Lower leg skin (tissue), 3 donors: ENCODE results near the gene APOD.

Source experiments
- POLR2A ChIP-seq, 2 donors: fragments of 450-650 bp; IDR thresholded peaks; one replicate each; pipeline ENCODE4 v1.6.1; 2016 to 2017; ENCODE audit warnings: antibody characterized with exemption in 2 of 2, mild to moderate bottlenecking in 1 of 2, moderate library complexity in 1 of 2
- TF ChIP-seq, protein P1 (sequence below), 3 donors: fragments of 450-650 bp; IDR thresholded peaks; one replicate each; pipeline ENCODE4 v1.5.1; 2016; ENCODE audit warnings: antibody characterized with exemption in 3 of 3, mild to moderate bottlenecking in 3 of 3, moderate library complexity in 2 of 3

DNA sequence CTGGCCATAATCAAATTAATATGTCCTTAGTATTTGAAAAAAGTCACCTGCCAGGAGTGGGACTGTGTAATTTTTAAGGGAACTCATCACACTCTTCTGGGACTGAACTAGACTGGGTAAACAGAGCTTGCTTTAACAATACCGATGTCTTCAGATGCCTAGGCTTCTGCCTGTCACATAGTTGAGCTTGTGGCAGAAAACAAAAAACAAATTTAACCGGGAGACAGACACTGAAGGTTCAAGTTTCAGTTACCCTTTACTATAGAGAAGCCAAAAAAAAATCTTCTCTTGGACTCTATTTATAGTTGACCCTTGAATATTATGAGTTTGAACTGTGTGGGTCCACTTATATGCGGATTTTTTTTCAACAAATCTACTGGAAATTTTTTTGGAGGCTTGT lies 51.4 kb downstream of the APOD start:
- TF ChIP-seq, protein P1, sequence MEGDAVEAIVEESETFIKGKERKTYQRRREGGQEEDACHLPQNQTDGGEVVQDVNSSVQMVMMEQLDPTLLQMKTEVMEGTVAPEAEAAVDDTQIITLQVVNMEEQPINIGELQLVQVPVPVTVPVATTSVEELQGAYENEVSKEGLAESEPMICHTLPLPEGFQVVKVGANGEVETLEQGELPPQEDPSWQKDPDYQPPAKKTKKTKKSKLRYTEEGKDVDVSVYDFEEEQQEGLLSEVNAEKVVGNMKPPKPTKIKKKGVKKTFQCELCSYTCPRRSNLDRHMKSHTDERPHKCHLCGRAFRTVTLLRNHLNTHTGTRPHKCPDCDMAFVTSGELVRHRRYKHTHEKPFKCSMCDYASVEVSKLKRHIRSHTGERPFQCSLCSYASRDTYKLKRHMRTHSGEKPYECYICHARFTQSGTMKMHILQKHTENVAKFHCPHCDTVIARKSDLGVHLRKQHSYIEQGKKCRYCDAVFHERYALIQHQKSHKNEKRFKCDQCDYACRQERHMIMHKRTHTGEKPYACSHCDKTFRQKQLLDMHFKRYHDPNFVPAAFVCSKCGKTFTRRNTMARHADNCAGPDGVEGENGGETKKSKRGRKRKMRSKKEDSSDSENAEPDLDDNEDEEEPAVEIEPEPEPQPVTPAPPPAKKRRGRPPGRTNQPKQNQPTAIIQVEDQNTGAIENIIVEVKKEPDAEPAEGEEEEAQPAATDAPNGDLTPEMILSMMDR (IDR thresholded peaks at IDR 0.05), result no peak
- TF ChIP-seq POLR2A (IDR thresholded peaks at IDR 0.05), result no peak
